HG03060 (cell line): ENCODE measurements around the gene ARHGAP15.

Source experiments
- ATAC-seq: cut with Tn5 transposase; IDR thresholded peaks from one replicate; pipeline ENCODE4 v1.9.1; 2021; ENCODE audit warnings: low read depth, moderate number of reproducible peaks; ENCODE audit not compliant: unreplicated experiment

Gene ARHGAP15

DNA sequence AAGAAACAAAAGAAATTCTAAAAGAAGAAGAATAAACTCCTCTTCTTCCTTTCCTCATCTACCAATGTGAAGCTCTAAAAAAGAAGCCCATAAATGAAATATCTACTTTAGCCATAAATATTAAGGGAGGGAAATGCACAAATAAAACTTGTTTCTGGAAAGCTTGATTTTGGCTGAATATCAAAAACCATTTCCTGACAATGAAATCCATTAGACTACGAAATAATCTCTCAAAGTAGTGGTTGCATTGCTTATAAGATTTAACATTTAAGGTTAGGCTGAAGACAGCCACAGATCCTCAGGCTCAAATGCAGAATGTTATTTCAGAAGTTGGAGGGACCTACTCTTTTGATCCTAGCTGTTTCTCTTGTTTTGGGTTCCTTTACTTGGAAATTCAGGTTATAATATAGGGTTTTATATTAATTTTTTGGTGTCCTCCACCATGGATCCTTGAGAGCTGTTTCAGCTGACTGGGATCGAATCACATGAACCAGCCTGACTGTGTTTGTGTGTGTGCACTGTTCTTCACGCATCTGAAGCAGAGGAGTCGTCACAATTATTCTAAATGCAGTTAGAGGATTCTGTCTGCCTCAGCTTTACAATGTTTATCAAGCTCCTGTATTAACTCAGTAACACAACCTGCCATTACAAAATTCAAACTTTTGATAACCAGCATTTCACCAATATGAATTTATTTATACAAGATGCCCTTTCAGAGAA, 474.8 kb downstream of the ARHGAP15 start:
- no peak for ATAC-seq

DNA sequence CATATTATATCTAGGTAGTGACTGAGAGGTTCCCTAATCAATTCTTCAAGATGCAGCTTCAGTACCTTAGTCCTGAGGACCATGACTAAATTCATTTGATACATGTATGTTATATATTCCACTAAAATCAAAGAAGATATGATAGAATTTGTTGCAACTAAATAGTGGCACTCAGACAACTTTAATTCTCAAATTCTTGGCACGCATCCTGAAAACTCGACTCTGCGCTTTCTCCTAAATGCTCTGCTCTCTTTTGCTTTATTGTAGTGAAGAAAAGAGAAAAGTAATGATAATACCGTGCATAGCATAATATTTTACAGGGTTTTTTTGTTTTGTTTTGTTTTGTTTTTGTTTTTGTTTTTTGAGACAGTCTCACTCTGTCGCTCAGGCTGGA, 475.3 kb downstream of the ARHGAP15 start:
- ATAC-seq, result no peak

DNA sequence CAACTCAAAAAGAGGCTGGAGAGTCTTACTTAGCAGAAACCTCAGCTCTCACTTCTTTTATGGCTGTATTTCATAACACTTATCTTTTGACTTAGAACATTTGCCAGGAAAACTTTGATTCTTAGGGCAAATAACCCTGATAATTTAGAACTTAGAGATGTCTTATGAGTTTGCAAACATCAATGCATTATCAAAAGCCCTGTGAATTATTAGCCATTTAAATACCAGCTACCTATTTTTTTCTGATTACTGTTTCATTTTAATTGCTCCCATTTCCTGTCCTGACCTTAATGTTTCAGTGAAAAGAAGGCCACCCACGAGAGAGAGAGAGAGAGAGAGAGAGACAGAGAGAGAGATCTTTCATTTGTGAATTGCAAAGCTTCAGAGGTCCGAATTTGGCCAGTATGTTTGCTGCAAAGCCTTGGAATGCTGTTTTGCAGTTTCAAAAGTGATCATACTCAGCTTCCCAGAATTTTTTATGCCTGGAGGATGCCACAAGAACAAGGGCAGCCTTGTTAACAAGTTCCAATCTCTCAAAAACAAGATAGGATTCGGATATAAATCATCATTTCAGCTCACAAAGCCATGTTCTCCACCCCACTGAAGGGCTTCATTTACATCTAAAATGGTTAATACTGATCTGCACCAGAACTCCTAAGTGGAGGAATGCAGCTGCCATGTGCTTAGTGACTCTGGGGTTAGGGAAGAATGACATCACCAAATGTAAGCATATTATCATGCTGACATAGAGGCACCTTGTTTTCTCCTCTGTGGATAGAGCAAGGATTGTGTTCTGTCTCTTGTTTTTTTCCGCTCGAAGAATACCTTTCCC, 478.2 kb downstream of the ARHGAP15 start:
- no peak for ATAC-seq

DNA sequence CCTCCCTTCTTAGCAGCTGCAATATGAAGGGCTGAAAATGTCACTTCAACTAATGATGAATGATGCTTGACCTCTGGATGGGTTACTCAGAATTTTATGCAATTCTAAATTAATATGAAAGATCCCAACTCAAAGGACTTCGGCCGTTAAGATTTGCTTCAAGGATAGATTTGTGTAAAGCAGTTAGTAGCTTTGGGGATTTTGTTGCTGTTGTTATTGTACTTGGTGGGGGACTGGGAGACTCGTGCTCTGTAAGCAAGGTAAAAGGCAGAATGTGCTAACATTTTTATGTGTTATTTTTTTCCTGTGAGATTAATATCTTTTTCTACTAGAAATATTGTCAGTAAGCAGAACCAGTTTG, 478.8 kb downstream of the ARHGAP15 start:
- ATAC-seq, result no peak

DNA sequence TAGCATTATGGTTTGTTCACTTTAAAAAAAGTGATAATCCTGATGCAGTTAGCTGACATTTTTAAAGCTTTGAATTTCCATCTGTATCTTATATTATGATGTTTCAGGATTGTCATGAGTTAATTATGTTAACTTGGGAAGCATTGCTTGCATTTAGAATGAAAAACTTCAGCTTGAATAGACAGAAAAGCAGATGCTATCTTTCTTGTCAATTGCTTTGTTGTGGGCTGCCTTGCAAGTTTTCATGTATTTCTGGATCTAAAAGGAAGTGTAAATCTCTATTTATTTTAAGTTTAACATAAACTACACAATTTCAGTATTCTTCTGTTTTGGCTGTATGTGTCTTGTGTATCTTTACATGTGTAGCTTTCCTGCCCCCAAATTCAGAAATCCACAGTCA, 479.5 kb downstream of the ARHGAP15 start:
- ATAC-seq, result no peak

DNA sequence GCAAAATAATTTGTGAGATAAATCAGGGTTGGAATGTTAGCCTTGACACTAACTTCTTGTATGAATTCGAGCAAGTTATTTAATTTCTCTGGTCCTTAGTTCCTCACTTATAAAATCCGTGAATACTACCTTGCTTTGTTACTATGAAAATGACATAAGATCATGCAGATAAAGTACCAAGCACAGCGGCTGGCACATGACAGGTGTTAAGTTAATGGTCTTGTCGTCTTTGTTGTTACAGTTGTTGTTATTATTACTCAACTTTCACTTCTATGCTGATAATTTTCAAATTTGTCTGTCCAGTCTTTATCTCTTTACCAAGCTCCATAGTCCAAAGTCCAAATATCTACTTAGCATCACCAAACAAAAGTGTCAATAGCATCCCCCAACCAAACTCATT, 482.1 kb downstream of the ARHGAP15 start:
- ATAC-seq, result no peak

DNA sequence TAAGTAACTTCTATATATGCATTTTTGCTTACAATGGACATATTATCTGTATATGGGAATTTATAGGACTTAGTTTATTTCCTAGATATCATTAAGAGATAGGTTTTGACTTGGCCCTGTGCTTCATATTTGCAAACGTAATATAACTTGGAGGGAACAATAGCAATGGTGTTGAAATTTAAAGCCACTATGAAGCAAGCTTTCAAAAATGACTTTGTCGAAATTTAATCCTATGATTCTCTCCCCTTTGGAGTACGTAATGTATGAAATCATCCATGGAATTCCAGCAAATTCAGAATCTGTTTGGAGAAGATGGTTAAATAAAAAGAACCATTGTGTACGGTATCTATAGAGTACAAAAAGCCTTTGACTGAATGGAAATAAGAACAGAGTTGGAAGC, 486.3 kb downstream of the ARHGAP15 start:
- ATAC-seq, result no peak

DNA sequence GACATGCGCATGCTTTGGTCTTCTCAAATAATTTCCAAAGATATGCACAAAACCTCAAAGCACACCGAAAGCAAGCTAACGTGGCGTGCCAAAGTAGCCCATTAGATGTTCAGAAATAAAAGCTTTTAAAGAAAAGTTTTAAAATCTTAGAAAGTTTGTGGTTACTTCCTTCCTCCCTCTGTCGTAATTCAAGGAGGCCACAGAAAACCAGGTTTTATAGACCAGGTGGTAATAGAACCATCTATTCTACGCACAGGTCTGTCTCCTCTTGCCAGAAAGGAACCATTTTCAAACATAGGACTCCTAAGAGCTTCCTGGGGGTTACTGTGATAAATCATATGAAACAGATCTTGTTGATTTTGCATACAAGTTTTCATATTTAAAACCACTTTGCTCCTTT, 487.2 kb downstream of the ARHGAP15 start:
- no peak for ATAC-seq

DNA sequence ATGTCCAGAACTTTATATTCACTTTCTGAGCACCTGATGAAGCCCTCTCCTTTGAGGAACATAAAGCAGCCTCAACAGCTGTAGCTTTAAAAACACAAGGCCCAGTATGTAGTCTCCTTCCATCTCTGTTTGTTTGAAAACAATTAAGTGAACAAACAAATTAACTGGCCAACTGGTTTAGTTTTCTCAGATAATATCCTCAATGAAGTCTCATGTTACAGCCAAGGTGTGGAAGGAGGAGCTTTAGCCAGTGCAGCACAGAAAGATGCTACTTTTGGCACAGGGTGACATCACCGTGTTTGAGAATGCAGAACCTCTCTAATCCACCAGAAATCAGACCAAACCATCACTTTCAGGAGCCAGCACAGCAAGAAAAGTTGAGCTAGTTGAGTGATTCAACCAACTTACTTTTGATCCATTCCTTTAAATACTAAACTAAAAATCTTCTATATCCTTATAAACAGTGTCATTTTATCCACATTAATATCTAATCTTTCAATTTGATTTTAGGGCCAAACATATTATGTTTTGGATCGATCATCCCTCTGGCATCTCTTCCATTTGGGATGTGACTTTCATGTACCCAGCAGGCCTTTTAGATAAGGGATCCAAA, 488.7 kb downstream of the ARHGAP15 start:
- no peak for ATAC-seq

DNA sequence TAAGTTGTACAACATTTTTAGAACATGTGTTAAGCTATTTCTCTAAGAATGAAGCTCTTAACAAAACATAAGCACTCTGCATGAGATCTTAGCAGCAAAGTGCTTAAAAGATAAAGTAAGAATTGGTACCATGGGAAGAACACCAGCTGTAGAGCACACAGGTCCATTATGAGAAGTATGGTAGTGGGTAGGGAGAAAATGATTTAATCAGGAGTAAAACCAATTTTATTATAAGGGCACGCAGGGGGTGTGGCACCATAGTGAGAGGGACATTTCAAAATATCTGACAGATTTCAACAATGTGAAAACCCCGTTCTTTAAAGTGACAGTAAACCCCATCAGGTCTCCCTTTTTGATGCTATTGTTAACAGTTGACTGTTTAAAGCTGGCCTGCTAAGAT, 492.9 kb downstream of the ARHGAP15 start:
- ATAC-seq, result no peak

DNA sequence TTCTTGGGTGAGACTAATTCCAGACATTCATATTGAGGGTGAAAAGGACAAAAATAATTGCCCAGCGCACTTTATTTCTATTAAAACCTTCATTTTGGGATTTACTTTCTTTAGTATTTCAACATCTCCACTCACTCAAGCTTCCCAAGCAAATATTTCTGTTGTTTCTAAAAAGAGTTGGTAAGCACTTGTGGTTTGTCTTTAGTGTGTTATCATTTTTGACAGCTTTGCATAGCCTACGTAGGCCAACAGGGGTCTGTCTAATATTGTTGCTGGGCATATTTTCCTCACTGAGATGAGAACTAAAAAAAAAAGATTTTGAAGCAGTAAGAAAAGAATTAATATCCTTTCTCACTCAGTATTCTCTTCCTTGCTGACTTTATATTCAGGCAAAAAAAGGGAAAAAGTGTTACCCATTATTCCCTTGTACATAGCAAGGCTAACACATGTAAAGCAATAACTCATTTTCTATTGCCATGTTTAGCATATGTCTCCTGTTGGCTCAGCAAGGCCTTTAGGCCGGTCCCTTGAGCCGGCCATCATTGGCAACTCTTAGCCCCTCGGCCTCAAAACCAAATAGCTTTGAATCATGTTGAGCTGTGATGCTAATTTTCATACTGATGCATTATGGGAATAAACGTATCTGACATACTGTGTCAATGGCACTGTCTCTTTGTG, 494.2 kb downstream of the ARHGAP15 start:
- no peak for ATAC-seq

DNA sequence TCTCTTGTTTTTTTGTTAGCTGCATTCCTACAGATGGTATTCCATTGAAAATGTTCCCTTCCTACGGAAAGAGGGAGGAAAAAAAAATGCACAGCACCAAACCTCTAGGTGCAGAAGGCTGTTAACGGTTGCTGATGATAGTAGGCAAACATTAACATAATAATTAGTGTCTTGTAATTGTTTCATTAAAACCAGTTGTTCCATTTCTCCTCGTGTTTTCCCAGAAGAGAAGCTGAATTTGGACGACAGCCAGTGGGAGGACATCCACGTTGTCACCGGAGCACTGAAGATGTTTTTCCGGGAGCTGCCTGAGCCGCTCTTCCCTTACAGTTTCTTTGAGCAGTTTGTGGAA, 494.7 kb downstream of the ARHGAP15 start:
- no peak for ATAC-seq

DNA sequence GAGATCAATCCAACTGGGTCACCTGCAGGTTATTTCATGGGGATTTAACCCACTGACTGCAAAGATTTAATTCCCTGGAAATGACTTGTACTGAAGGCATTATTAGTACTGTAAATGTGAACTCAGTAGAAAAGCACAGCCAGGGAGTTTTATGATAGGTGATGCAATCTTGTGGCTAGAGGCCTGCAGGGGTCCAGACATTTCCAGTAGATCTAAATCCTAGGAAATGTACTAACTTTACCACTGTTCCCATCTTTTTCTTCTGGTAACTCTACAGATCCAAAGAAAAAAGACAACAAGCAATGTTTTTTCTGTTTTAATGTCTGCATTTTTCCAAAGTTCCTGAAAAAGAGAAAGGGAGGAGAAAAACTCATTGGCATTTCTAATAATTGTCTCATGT, 500.1 kb downstream of the ARHGAP15 start:
- no peak for ATAC-seq

DNA sequence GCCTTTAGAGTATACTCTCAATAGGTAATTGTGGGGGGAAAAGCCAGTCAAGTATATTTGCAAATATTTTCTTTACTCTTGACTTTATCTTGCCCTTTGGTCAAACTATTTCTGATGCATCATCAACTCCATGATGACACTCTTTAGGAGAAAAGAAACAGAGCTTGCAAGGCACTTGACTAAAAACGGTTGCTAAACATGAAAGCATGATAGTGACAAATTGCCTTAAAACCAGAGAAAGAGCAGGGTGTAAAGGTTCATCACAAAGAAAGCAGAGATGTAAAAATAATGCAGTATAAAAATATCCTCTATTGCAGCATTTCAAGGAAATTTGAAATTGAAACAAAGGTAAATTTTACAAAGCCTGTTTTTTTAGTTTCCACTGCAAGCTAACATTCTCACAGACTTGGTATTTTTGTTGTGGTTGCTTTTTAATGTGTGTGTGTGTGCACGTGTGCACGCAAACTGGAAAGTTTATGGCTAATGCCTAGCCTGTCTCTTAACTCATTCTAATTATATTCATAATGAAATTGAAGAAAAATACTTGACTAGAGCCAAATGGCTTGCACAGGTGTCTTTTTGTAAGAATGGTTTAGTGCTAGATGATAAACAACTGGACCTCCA, 503.6 kb downstream of the ARHGAP15 start:
- ATAC-seq, result no peak

DNA sequence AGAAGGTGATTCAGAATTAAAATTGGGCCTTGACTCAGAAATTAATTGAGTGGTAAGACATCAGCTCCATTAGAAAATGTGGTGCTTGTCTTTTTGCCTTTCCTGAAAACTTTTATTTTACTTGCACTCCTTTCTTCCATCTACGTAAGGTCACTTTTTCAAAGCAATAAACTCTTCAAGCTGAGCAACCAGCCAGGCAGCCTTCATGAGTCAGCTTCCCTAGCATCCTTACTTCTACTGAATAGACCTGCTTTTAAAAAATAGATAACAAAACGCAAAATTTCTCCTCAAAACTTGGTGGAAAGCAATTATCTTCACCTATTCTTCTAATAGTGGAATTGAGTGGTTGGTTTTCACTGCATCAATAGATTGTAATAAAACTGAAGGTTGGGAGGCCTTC, 504.2 kb downstream of the ARHGAP15 start:
- no peak for ATAC-seq

DNA sequence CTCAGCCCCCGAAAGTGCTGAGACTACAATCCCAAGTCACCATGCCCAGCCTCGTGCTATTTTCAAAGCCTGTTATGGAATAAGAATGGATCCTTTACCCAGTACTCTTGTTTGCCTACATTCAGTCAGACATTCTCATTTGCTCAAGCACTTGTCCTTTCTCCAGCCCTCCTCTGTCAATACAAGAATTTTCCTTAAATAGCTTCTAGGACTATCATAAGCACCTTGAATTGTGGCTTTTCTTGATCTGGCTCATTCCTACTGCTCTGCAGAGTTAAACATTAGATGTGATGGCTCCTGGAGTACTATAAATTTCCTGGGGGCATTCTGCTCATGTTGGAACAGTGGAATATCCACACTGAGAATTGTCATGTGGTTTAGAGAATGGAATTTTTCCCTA, 506.1 kb downstream of the ARHGAP15 start:
- no peak for ATAC-seq

DNA sequence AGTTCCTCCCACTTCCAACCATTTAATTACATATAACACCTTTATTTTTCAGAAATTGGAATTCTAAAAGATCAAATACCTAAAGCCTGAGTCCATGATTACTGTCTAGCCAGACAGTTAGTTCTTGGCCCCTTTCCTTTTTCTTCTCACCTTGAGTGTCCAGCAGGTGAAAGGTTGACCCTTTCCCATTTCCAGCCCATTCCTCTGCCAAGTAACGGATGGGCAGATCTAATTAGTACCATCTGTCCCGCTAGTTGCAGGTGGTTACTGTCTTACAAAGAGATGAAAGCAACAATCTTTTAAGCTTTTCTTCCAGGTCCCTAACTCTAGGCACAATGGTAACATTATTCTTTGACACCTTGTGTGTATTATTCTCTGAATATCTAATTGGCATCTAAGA, 506.7 kb downstream of the ARHGAP15 start:
- no peak for ATAC-seq

DNA sequence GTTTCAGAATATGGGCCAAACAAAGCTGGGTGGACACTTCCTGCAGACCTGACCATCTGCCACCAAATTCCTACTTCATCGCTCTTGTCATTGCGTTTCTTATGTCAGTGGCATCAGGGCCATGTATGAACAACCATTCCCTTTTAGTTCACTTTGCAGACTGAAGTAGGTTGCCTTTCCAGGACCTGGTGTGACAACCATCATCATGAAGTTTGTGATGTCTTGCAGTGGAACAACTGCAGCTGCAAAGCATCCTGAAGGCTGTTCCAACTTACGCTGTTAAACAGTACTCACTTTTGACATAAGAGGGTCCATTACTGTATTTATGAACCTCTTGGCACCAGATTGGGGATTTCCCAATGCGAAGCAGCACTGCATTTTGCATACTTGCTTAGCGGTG, 511.6 kb downstream of the ARHGAP15 start:
- ATAC-seq, result no peak

DNA sequence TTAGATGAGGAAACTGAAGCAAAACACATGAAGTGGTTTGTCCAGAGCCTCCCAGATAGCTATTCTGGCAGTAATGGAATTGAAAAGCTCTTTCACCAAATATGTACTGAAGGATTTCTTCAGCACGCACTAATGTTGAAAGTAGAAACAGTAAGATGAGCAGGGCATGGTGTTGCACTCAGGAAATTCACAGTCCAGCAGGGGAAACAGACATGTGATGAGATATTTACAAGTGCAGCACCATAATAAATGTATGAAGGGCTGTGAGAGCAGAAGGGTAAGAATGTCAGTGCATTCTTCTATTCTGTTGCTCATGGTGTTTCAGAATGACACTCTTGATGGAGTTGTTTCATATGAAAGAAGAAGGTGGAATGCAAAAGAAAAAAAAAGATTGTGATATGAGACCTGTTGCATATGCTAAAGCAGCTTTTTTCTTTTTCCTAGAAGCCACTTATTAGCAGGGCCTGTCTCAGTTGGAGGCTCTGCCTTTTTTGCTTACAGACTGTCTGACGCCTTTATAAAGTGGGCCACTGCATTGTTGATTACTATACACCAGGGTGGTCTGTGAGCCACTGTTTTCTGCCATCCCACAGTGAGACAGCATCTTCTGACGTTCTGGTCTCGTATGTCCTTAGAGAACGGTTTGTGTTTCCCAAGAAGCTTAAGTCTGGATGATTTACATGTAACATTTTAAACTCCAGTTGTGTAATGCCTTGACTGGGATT, 516.9 kb downstream of the ARHGAP15 start:
- ATAC-seq, result no peak

DNA sequence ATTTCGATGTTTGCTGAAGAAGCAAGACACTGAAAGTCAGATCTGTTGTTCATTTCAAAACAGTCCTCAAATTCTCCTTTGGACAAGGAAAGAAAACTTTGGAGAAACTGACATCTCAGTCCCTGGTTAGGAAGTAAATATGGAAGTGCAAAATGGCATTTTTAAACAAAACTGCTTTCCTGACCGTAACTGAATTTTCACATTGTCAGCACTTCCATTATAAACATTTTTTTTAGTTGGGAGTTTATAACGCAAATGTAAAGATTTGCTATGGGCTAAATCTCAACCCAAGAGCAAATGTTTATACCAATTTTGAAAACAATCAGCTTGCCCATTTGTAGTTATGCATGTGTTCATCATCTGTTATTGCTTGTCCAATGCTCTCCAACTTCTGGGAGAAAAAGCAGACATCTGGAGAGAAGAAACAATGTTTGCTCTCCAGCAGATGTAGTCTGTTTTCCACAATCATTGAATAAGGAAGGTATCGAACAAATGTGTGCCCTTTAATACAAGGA, 520.1 kb downstream of the ARHGAP15 start:
- no peak for ATAC-seq
